ENCODE results near the gene SYT8. TPM values are rescaled to one million over a fixed set of nuclear protein-coding genes. Genes with fewer than 3 reads are reported as not detected.

SYT8 gene
- total RNA-seq, 1 donor from 2014 or later: 0.53 TPM

DNA sequence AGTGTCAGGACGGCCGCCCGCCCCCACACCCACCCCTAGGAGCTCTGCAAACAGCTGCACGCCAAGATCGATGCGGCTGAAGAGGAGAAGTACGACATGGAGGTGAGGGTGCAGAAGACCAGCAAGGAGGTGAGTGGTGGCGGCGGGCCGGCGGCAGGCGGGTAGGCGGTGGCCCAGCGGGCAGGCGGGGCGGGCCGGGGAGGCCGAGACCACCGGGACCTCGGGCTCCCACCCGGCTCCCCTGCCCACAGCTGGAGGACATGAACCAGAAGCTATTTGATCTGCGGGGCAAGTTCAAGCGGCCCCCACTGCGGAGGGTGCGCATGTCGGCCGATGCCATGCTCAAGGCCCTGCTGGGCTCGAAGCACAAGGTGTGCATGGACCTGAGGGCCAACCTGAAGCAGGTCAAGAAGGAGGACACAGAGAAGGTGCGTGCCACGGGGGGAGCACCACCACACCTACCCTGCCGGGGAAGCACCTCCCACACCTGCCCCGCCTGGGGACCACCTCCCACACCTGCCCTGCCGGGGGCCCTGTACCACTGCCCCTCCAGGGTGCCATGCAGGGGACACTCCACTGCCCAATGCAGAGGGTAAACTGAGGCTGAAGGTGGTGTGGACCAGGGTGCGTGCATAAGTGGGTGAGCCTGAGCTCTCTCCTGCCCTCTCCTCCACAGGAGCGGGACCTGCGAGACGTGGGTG lies 6.1 kb downstream of the SYT8 start:
- H3K27me3 ChIP-seq (ENCODE audit: control insufficient read depth, insufficient read depth, low read length): no peaks in the 10 kb centered on the region
- DNase-seq (ENCODE audit: low read depth) (no peak), FAIRE-seq (no peak)
- no peaks in the 10 kb centered on the region for H3K36me3 ChIP-seq (ENCODE audit: control insufficient read depth, insufficient read depth, low read length)
- H3K4me3 ChIP-seq (ENCODE audit: low read depth, low read length): no peak overlapping the region
- TF ChIP-seq, protein P1, sequence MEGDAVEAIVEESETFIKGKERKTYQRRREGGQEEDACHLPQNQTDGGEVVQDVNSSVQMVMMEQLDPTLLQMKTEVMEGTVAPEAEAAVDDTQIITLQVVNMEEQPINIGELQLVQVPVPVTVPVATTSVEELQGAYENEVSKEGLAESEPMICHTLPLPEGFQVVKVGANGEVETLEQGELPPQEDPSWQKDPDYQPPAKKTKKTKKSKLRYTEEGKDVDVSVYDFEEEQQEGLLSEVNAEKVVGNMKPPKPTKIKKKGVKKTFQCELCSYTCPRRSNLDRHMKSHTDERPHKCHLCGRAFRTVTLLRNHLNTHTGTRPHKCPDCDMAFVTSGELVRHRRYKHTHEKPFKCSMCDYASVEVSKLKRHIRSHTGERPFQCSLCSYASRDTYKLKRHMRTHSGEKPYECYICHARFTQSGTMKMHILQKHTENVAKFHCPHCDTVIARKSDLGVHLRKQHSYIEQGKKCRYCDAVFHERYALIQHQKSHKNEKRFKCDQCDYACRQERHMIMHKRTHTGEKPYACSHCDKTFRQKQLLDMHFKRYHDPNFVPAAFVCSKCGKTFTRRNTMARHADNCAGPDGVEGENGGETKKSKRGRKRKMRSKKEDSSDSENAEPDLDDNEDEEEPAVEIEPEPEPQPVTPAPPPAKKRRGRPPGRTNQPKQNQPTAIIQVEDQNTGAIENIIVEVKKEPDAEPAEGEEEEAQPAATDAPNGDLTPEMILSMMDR (IDR thresholded peaks at IDR 0.05; ENCODE audit: insufficient read depth, low read length, severe bottlenecking): no peak

DNA sequence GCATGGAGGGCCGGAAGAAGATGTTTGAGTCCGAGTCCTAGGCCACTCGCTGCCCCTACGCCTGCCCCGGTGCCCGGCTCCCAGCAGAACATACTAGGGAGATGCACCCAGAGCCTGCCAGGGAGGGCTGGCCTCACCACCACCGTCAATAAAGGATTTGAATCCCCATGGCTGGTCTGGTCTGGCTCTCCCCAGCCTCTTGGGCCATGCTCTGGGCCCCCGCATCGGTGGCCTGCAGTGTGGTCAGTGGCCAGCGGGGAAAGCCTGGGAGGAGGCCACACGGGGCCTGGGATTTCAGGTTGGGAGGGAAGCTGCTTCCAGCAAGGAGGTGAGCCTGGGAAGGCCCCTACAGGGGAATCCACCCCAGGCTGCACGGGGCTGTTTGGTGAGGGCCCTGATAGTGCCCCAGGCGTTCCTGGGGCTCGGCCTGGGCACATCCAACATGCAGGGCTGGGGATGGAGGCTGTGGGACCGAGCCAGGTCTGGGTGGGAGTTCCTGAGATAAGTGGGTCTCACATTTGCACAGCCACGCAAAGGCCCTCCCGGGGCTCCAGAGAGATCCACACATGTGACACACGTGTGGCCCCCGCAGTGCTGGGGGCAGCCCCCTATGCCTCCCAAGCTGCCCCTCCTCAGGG lies 6.8 kb downstream of the SYT8 start:
- FAIRE-seq (no peak), DNase-seq (ENCODE audit: low read depth) (no peak)
- no peaks in the 10 kb centered on the region for H3K36me3 ChIP-seq (ENCODE audit: control insufficient read depth, insufficient read depth, low read length)
- TF ChIP-seq, protein P1 (IDR thresholded peaks at IDR 0.05; ENCODE audit: insufficient read depth, low read length, severe bottlenecking): no peak
- H3K4me3 ChIP-seq (ENCODE audit: low read depth, low read length): no peak overlapping the region
- no peaks in the 10 kb centered on the region for H3K27me3 ChIP-seq (ENCODE audit: control insufficient read depth, insufficient read depth, low read length)

DNA sequence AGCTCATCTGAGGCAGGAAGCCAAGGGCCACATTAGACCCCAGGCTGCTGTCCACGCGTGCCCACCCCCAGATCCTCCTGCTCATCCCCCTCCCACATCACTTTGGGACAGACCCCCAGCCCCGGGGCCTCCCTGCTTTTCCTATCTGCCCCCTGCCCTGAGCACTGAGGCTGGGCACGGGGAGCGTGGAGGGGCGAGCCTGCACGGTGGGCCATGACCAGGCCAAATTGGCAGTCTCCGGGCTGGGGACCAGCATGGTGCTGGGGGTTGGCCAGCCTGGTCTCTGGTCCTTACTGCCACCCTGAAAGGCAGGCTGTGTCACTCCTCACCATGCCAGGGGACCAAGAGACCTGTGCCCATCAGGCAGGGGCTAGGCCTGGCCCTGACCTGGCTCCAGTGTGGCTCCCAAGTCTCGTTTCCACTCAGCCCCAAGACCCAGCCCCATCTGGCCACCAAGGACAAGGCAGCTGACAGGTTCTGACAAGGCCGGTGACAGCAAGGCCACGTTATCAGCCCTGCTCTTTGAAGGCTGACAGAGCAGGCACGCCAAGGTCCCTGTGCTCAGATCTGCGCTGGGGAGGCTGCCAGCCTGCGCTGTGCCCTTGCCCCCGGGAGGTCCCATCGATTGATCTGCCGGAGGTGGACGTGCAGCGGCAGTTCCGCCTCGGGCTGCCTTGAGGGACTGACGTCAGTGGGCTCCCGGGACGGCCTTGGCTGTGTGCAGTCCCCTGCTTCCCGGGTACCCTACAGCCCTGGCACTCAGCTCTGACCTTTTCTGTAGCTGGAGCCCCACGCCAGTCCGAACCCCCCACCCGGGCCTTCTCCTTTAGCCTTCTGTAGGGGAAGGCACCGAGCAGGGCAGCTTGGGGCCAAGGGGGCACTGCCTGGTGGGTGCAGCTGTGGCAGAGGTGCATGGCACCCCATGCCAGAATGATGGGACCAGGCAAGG lies 7.6 kb downstream of the SYT8 start:
- no peak overlapping the region for H3K4me3 ChIP-seq (ENCODE audit: low read depth, low read length)
- DNase-seq (ENCODE audit: low read depth) (no peak), FAIRE-seq (no peak)
- H3K27me3 ChIP-seq (ENCODE audit: control insufficient read depth, insufficient read depth, low read length): no peaks in the 10 kb centered on the region
- TF ChIP-seq, protein P1 (IDR thresholded peaks at IDR 0.05; ENCODE audit: insufficient read depth, low read length, severe bottlenecking): no peak
- no peaks in the 10 kb centered on the region for H3K36me3 ChIP-seq (ENCODE audit: control insufficient read depth, insufficient read depth, low read length)

DNA sequence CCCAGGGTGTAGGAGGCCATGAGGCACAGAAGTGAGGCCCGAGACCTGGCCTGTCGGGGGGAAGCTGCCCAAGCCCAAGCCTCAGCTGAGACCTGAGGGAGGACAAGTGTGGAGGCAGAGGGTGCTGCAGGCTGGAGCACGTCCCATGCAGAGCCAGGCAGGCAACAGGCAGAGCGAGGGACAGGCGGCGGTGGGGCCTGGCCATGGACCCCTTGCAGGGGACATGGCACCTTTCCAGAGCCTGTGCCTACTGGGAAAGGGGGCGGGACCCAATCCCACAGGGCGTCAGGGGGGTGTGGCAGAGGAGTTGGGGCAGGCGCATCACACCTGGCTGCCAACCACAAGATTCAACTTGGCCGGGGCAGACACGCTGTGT lies 8.3 kb downstream of the SYT8 start:
- no peaks in the 10 kb centered on the region for H3K27me3 ChIP-seq (ENCODE audit: control insufficient read depth, insufficient read depth, low read length)
- H3K4me3 ChIP-seq (ENCODE audit: low read depth, low read length): no peak overlapping the region
- DNase-seq (ENCODE audit: low read depth) (peak; percentile 12), FAIRE-seq (no peak)
- no peaks in the 10 kb centered on the region for H3K36me3 ChIP-seq (ENCODE audit: control insufficient read depth, insufficient read depth, low read length)
- TF ChIP-seq, protein P1 (IDR thresholded peaks at IDR 0.05; ENCODE audit: insufficient read depth, low read length, severe bottlenecking): no peak

DNA sequence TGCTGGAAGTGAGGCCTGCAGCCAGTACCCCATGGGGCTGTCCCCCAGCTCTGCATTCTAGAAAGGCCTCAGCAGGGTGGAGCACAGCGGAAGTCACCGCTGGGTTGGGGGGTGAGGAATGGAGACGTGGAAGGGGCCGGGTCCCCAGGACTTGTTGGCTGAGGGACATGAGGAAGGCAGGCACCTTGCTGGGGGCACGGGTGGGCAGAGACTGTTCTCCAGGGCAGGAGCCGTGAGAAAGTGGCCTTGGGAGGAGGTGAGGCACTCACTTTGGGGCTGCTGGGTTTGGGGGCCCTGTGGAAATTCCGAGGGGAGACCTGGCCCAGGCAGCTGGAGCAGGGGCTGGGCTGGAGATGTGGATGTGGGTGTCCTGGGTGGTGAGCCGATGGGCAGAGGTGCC lies 9.0 kb downstream of the SYT8 start:
- no peaks in the 10 kb centered on the region for H3K27me3 ChIP-seq (ENCODE audit: control insufficient read depth, insufficient read depth, low read length)
- FAIRE-seq: no peak
- TF ChIP-seq, protein P1 (IDR thresholded peaks at IDR 0.05; ENCODE audit: insufficient read depth, low read length, severe bottlenecking): no peak

More for the DNA sequence above, 9.0 kb downstream of the SYT8 start:
- DNase-seq (ENCODE audit: low read depth): no peak
- Histone ChIP-seq H3K36me3 (ENCODE audit: control insufficient read depth, insufficient read depth, low read length) (no peaks in the 10 kb centered on the region), H3K4me3 (ENCODE audit: low read depth, low read length) (no peak overlapping the region)

Data from bronchial epithelial cell (primary cell).